Mesenchymal stem cell (in vitro differentiated cells and primary cell): Measurements from ENCODE around the gene ZNF148.

Experiments
- DNase-seq: peaks from one replicate; pipeline ENCODE4 v3.0.0-alpha.2; 2013
- H2AFZ ChIP-seq: one replicate; pipeline ENCODE4 v1.6.1; 2013; ENCODE audit warnings: low read depth, mild to moderate bottlenecking, control low read depth, inconsistent platforms, low read length, moderate library complexity
- H2AK5ac ChIP-seq: 2 replicates; pipeline ENCODE4 v1.6.1; 2013; ENCODE audit warnings: low read length, moderate library complexity, mild to moderate bottlenecking, inconsistent platforms; ENCODE audit not compliant: severe bottlenecking
- H2BK120ac ChIP-seq: one replicate; pipeline ENCODE4 v1.6.1; 2013; ENCODE audit warnings: low read depth, mild to moderate bottlenecking, inconsistent platforms, low read length, moderate library complexity
- H2BK12ac ChIP-seq, 2 experiments: one replicate each; pipeline ENCODE4 v1.6.1; 2013; ENCODE audit warnings: inconsistent platforms in 2 of 2, low read length in 2 of 2, mild to moderate bottlenecking in 2 of 2, moderate library complexity in 2 of 2, control low read depth in 1 of 2
- H2BK15ac ChIP-seq: one replicate; pipeline ENCODE4 v1.6.1; 2013; ENCODE audit warnings: mild to moderate bottlenecking, low read depth, inconsistent platforms; ENCODE audit not compliant: poor library complexity, severe bottlenecking
- H2BK5ac ChIP-seq: 2 replicates; pipeline ENCODE4 v1.6.1; 2013; ENCODE audit warnings: low read depth, mild to moderate bottlenecking, low read length, control low read depth, inconsistent platforms; ENCODE audit not compliant: poor library complexity, severe bottlenecking
- H3K14ac ChIP-seq, 2 experiments: one replicate each; pipeline ENCODE4 v1.6.1; 2013; ENCODE audit warnings: inconsistent platforms in 2 of 2, low read length in 2 of 2, control low read depth in 1 of 2, mild to moderate bottlenecking in 1 of 2, moderate library complexity in 1 of 2
- H3K18ac ChIP-seq, 2 experiments: one replicate each; pipeline ENCODE4 v1.6.1; 2013; ENCODE audit warnings: inconsistent platforms in 2 of 2, low read length in 2 of 2, control low read depth in 1 of 2, low read depth in 1 of 2, mild to moderate bottlenecking in 1 of 2
- H3K23ac ChIP-seq, 2 experiments: one replicate each; pipeline ENCODE4 v1.6.1; 2013; ENCODE audit warnings: inconsistent platforms in 2 of 2, low read length in 2 of 2, mild to moderate bottlenecking in 2 of 2, moderate library complexity in 2 of 2, control low read depth in 1 of 2
- H3K27ac ChIP-seq: 2 replicates; pipeline ENCODE4 v1.5.1; 2013; ENCODE audit warnings: mild to moderate bottlenecking, moderate library complexity, low read length, control low read depth, inconsistent platforms; ENCODE audit not compliant: poor library complexity, severe bottlenecking
- H3K27me3 ChIP-seq, 2 experiments: 2 replicates each; pipeline versions ENCODE4 v1.6.1 to v1.7.0; 2013; ENCODE audit warnings: low read length in 2 of 2, mild to moderate bottlenecking in 2 of 2, moderate library complexity in 2 of 2, control low read depth in 1 of 2, inconsistent platforms in 1 of 2; ENCODE audit not compliant: control insufficient read depth in 1 of 2, insufficient read depth in 1 of 2
- H3K36me3 ChIP-seq, 2 experiments: 2 replicates each; pipeline versions ENCODE4 v1.6.1 to v1.7.0; 2013; ENCODE audit warnings: low read length in 2 of 2, control low read depth in 1 of 2, inconsistent platforms in 1 of 2, low read depth in 1 of 2, mild to moderate bottlenecking in 1 of 2; ENCODE audit not compliant: insufficient read depth in 2 of 2, control insufficient read depth in 1 of 2
- H3K4ac ChIP-seq, 2 experiments: one replicate each; pipeline ENCODE4 v1.6.1; 2013; ENCODE audit warnings: inconsistent platforms in 2 of 2, low read length in 2 of 2, mild to moderate bottlenecking in 2 of 2, moderate library complexity in 2 of 2, control low read depth in 1 of 2, low read depth in 1 of 2
- H3K4me1 ChIP-seq: 2 replicates; pipeline ENCODE4 v1.6.1; 2013; ENCODE audit warnings: low read depth, low read length, control low read depth; ENCODE audit not compliant: control insufficient read depth, insufficient read depth
- H3K4me2 ChIP-seq: 2 replicates; pipeline ENCODE4 v1.6.1; 2013; ENCODE audit warnings: low read length, mild to moderate bottlenecking, inconsistent platforms; ENCODE audit not compliant: poor library complexity, severe bottlenecking
- H3K4me3 ChIP-seq, 2 experiments: 2 replicates each; pipeline versions ENCODE4 v1.5.1 to v1.7.0; 2013; ENCODE audit warnings: low read length in 2 of 2, mild to moderate bottlenecking in 2 of 2, control low read depth in 1 of 2, low read depth in 1 of 2; ENCODE audit not compliant: insufficient read depth in 1 of 2
- H3K79me1 ChIP-seq: replicated peaks from 2 replicates; pipeline ENCODE4 v1.6.1; 2013; ENCODE audit warnings: mild to moderate bottlenecking, control low read depth, low read length, inconsistent platforms; ENCODE audit not compliant: poor library complexity, severe bottlenecking
- H3K9ac ChIP-seq: 2 replicates; pipeline ENCODE4 v1.7.0; 2013; ENCODE audit warnings: mild to moderate bottlenecking, low read length, moderate library complexity
- H3K9me3 ChIP-seq: 2 replicates; pipeline ENCODE4 v1.7.0; 2013; ENCODE audit warnings: mild to moderate bottlenecking, low read length; ENCODE audit not compliant: control insufficient read depth
- H4K8ac ChIP-seq: one replicate; pipeline ENCODE4 v1.6.1; 2013; ENCODE audit warnings: inconsistent platforms, mild to moderate bottlenecking, low read length, moderate library complexity
- H4K91ac ChIP-seq: one replicate; pipeline ENCODE4 v1.6.1; 2013; ENCODE audit warnings: mild to moderate bottlenecking, low read length, inconsistent platforms
- WGBS: methylation state at CpG from one replicate; pipeline ENCODE4 v1.1.7; 2013; ENCODE audit warnings: mixed read lengths; 5-methylcytosine and 5-hydroxymethylcytosine counted together

ZNF148 gene

DNA sequence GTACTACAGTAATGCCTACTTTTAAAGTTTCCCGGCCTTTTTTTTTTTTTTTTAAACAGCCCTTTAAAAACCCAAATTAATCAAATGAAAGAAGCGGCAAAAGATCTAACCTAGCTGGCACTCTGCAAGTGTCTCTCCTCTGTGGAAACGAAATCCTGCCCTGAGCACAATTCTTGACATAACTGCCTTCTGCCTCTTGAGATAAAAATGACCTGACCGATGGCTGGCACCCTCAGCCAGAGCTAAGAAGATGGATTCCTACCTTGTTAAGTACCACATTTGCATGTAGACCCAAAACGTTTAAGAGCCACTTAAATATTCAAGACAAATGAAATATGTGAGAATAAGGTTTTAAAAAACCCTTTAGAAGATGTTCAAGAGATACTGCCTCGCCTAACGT, 146.0 kb downstream of the ZNF148 start:
- Histone ChIP-seq H2BK5ac (no peak overlapping the region), H3K4me1 (no peaks in the 10 kb centered on the region), H3K14ac (no peak overlapping the region), H2BK12ac (no peak overlapping the region), H3K4me3 (no peak overlapping the region), H3K23ac (no peak overlapping the region), H4K91ac (no peak overlapping the region), H3K27ac (no peak overlapping the region), H3K36me3 (peaks cover 2 to 54% of the 10 kb centered on the region in 2 experiments), H2AK5ac (no peak overlapping the region), H3K4ac (no peak overlapping the region), H2BK120ac (no peak overlapping the region), H4K8ac (no peak overlapping the region), H2AFZ (no peak overlapping the region), H3K9me3 (no peaks in the 10 kb centered on the region), H3K18ac (no peak overlapping the region), H2BK15ac (no peak overlapping the region), H3K9ac (no peak overlapping the region), H3K4me2 (no peak overlapping the region), H3K27me3 (no peaks in the 10 kb centered on the region), H3K79me1 (peaks cover 4% of the 10 kb centered on the region)
- 89% methylated on average over 5 of the region's 7 CpGs for WGBS
- DNase-seq = no peak

DNA sequence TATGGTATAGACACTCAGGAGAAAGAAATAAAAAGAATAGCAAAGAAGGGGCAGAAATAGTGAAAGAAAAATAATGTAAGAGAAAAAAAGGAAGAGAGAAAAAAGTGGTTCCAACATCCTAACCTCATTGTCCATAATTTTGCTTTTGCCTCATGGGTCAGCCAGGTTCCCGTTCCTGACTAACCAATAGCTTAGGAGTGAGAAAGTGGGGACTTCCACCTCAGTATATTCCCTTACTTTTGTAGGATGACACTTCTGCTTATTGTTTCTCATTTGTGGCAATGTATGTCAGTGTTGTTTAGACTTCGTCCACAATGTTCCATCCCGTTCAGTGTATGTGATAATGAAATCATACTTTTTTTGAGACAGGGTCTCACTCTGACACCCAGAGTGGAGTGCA, 153.3 kb downstream of the ZNF148 start:
- Histone ChIP-seq H2BK5ac (no peak overlapping the region), H3K36me3 (peaks cover 0 to 14% of the 10 kb centered on the region in 2 experiments), H3K4me1 (peaks cover 2% of the 10 kb centered on the region), H2BK15ac (no peak overlapping the region), H3K27me3 (no peaks in the 10 kb centered on the region), H2BK12ac (no peak overlapping the region), H2AFZ (no peak overlapping the region), H3K4me2 (no peak overlapping the region), H3K79me1 (no peaks in the 10 kb centered on the region), H3K27ac (no peak overlapping the region), H3K4ac (no peak overlapping the region), H2BK120ac (no peak overlapping the region), H3K9me3 (no peaks in the 10 kb centered on the region), H3K9ac (no peak overlapping the region), H3K4me3 (no peak overlapping the region), H4K91ac (no peak overlapping the region), H2AK5ac (no peak overlapping the region), H3K18ac (no peak overlapping the region), H4K8ac (no peak overlapping the region), H3K14ac (no peak overlapping the region), H3K23ac (no peak overlapping the region)
- DNase-seq = no peak
- WGBS = 95% methylated on average over 3 of the region's 3 CpGs

- 94% methylated on average over 7 of the region's 7 CpGs for WGBS
- H2BK15ac ChIP-seq = no peak overlapping the region
- H3K14ac ChIP-seq = no peak overlapping the region
- DNase-seq = no peak
- no peak overlapping the region for H2AK5ac ChIP-seq
- H3K27me3 ChIP-seq = no peaks in the 10 kb centered on the region
- H2BK12ac ChIP-seq = no peak overlapping the region
- H3K9ac ChIP-seq = no peak overlapping the region
- no peak overlapping the region for H4K91ac ChIP-seq
- H2AFZ ChIP-seq = no peak overlapping the region
- H3K4ac ChIP-seq = no peak overlapping the region
- peaks cover 0 to 9% of the 10 kb centered on the region in 2 experiments for H3K36me3 ChIP-seq
- no peaks in the 10 kb centered on the region for H3K79me1 ChIP-seq
- H2BK120ac ChIP-seq = no peak overlapping the region
- H3K4me2 ChIP-seq = no peak overlapping the region
- no peak overlapping the region for H4K8ac ChIP-seq
- H3K18ac ChIP-seq = no peak overlapping the region
- peaks cover 2% of the 10 kb centered on the region for H3K4me1 ChIP-seq
- H3K27ac ChIP-seq = no peak overlapping the region
- H3K9me3 ChIP-seq = no peaks in the 10 kb centered on the region
- H3K4me3 ChIP-seq = no peak overlapping the region
- no peak overlapping the region for H2BK5ac ChIP-seq
- H3K23ac ChIP-seq = no peak overlapping the region
These were observed 154.2 kb downstream of the ZNF148 start for GRCh38 chr3:125220727-125221429.

DNA sequence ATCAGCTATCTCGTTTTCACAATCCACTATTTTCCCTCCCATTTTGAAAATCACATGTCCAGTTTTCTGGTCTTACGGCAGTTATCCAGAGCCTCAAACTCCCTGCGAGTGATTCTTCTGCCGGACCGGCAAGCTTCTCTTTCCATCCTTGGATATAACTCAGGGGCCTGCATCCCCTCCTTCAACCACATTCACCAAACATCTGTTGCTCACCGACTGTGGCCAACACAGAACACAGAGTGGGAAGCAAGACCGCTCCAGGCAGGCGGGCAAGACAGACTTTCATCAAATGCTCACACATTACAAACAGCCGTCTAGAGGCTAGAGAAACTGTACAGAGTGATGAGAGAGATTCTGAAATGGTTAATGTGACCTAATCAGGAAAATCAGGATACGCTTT, 154.9 kb downstream of the ZNF148 start:
- DNase-seq = no peak
- Histone ChIP-seq H2BK120ac (no peak overlapping the region), H2BK5ac (no peak overlapping the region), H3K4me2 (no peak overlapping the region), H3K27me3 (no peaks in the 10 kb centered on the region), H3K79me1 (no peaks in the 10 kb centered on the region), H3K18ac (no peak overlapping the region), H2BK15ac (no peak overlapping the region), H3K9me3 (no peaks in the 10 kb centered on the region), H3K4me1 (peaks cover 2% of the 10 kb centered on the region), H2AFZ (no peak overlapping the region), H3K36me3 (peaks cover 0 to 7% of the 10 kb centered on the region in 2 experiments), H3K14ac (no peak overlapping the region), H2AK5ac (no peak overlapping the region), H4K91ac (no peak overlapping the region), H4K8ac (no peak overlapping the region), H3K9ac (no peak overlapping the region), H3K27ac (no peak overlapping the region), H3K4me3 (no peak overlapping the region), H3K4ac (no peak overlapping the region), H2BK12ac (no peak overlapping the region), H3K23ac (no peak overlapping the region)
- WGBS = 95% methylated on average over 8 of the region's 10 CpGs
